HG03103 (cell line): ENCODE measurements around the gene BEX2.
A peak's percentile ranks its signal among the peaks of the same experiment; 100 is the strongest.
"Not testable (repeated sequence)": the region's sequence is repeated elsewhere in the genome, so short reads cannot be mapped to it uniquely, and the experiment has no call there.

Experiments used
- ATAC-seq: cut with Tn5 transposase; IDR thresholded peaks from one replicate; pipeline ENCODE4 v1.9.1; 2021; ENCODE audit warnings: low read depth; ENCODE audit not compliant: unreplicated experiment

Gene BEX2

GRCh38 chrX:103310555-103311398, at the start of gene BEX2:
TSS of gene BEX2 (minus strand) at chrX:103310990. CDS start at chrX:103309976, 1,014 bp downstream.
- ATAC-seq = peak; percentile 98

- ATAC-seq = no peak
Observed at GRCh38 chrX:103360092-103360491, 49.3 kb upstream of the BEX2 start.

GRCh38 chrX:103359605-103360004, 48.8 kb upstream of the BEX2 start:
- ATAC-seq = not testable (repeated sequence)

DNA sequence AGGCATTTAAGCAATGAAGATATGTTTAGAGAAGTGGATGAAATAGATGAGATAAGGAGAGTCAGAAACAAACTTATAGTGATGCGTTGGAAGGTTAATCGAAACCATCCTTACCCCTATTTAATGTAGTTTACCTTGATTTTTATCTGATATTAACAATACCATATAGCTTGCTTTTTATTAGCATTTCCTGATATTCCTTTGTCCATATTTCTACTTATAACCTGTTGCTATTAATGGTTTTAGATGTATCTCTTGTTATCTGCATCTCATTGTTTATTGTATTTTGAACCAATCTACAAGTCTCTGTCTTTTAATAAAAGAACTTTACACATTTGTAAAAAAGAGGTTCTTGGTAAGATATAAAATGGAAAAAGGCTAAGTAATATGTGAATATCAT, 47.1 kb upstream of the BEX2 start:
- ATAC-seq = no peak

- no peak for ATAC-seq
Observed at GRCh38 chrX:103356858-103357257, 46.1 kb upstream of the BEX2 start.

DNA sequence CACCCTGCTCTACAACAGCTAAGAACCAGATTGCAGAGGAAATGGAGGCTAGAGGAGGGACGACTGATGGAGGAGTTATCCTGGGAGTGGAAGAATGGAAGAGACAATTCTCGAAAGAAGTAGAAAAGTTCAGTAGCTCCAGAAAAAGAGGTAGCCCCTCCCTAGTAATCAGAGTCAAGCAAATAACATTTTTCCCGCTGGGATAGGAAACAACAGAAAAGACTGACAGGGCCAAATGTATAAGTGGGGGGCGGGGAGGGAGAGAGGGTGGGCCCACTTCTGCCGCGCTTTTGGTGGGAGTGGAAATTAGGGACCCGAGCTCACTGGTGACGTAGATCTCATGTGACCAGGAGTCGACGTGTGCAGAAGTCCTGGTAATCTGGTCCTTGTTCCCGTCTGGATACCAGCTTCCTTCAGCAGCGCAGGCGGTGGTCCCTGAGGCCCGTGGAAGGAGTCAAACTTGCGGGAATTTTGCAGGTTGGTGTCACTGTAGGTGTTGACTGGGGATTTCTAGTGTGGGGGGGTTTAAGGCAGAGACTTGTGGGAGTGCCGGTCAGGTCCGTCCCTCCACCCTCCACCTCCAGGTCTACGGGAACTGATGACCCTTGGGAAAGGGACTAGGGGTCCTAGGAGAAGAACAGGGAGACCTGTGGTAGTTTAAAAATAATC, 45.5 kb upstream of the BEX2 start, which contains the start of gene TCEAL9:
TCEAL9 (plus strand) TSS at position 377 of the 669 bp plus-strand sequence. CDS start 1,179 bp downstream, outside the sequence.
- no peak for ATAC-seq

DNA sequence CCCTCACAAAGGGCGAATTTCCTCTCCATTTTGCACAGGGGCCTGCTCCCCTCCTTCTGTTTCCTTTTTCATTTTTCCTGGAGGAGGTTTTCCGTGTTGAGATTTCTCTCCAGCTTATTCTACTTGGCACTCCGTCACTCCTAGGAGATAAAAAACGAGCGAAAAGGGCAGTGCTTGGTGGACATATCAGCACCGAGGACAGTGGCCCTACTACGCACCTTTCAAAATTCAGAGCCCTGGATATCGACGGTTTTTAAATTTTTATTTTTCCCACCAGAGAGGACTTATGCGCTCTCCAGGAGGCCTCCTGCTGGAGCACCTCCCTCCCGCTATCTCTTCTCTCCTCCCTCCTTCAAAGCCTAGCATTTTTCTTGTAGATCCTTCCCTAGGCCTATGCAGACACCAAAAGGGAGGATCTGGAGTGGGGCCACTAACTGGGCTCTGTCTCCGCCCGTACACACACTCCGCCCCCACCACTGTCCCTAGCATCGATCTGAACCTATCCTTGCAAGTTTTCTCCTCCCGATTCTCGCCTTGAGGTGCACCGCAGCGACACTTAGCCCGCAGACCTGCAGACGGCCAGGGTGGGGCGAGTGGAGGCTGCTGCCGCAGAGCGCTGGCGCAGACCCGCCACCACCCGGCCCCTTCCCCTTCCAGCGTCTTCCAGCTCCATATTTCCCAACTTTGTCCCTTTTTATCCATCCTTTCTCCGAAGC, 37.0 kb upstream of the BEX2 start:
- ATAC-seq = no peak

GRCh38 chrX:103344606-103345005, 33.8 kb upstream of the BEX2 start:
- no peak for ATAC-seq

DNA sequence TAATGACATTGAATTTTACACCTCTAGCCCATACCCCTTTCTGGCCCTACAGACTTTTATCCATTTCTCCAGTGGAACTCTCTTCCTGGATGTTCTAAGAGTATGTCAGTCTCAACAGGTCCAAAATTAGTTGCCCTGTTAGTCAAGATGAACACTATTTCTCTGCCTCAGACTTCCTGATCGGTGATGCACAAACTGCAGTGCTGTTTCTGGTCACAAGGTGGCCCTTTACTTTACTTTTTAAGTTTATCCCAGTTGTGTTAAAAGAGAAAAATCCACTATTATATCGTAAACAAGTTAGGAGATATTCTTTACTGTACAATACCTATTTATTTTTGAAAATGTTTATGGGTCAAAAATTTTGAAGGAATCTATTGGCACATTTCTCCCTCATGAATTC, 32.3 kb upstream of the BEX2 start:
- ATAC-seq = peak; percentile 61

- no peak for ATAC-seq
Observed at GRCh38 chrX:103338663-103339062, 27.9 kb upstream of the BEX2 start.

DNA sequence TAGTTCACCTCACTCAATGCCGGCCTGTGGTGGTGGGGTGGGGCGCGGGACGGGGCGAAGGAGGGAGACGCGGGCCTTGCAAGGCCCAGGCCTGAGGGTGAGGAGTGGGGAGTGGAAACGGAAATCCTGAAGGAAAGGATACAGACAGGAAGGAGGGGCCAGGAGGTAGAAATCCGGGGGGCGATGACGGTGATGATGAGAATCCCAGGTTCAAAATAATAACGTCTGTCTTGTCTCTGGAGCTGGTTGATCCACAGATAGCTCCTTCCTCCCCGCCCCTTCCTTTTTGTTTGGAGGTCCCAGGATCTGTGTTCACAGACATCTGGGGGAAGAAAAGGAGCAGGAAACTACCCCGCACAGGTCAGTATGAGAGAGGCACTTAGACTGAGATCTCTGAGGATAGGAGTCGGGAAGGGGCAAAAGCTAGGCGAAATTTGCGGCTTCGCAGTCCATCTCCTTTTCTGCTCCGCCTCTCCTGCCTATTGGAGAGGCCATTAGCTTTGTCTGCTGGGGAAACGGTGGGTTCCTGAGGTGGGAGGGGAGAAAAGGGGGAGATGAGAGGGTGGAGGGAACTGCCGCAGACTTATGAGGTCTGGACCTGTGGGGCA, 20.0 kb upstream of the BEX2 start:
- no peak for ATAC-seq

DNA sequence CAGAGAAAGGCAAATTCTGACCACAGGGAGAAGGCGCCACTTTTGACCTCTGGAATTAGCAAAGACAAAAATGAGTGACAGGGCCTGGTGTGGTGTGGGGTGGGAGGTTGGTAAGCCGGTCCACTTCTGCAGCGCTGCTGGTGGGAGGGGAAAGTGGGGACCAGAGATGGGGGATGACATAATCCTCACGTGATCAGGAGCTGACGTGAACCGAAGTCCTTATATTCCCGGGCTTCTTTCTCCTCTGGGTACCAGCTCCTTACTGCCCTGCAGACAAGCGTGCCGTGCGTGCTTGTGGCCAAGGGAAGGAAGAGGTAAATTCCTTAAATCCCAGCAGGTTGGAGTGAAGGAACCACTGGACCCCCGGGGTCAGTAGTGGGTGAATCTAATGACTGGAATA, 19.2 kb upstream of the BEX2 start, which contains the start of gene TCEAL7:
TCEAL7 (plus strand) TSS at position 249 of the 400 bp plus-strand sequence. CDS start 1,165 bp downstream, outside the sequence.
- ATAC-seq = no peak

- ATAC-seq = no peak
Observed at GRCh38 chrX:103311399-103311780, 600 bp upstream of the BEX2 start.

- no peak for ATAC-seq
Observed at GRCh38 chrX:103309860-103310554, 783 bp downstream of the BEX2 start.

DNA sequence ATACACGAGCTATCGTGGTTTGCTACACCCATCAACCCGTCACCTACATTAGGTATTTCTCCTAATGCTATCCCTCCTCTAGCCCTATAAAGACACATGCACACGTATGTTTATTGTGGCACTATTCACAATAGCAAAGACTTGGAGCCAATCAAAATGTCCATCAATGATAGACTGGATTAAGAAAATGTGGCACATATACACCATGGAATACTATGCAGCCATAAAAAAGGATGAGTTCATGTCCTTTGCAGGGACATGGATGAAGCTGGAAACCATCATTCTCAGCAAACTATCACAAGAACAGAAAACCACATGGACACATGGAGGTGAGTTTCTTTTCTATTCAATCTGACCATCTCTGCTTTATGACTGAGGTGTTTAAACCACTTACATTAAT, 5.1 kb downstream of the BEX2 start:
- ATAC-seq = not testable (repeated sequence)

DNA sequence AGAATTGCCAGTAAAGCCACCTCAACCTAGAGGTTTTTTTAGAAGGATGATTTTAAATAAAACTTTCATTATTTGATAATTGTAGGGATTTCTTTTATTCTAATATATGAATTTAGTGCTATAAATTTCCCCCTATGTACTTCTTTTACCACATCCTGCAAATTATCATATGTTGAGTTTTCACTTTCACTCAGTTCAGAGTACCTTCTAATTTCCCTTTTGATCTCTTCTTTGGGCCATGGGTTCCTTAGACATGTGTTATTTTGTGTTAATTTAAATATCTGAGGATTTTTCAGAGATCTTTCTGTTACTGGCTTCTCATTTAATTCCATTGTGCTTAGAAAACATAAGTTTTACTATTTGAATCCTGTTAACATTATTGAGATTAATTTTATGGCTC, 6.1 kb downstream of the BEX2 start:
- no peak for ATAC-seq

DNA sequence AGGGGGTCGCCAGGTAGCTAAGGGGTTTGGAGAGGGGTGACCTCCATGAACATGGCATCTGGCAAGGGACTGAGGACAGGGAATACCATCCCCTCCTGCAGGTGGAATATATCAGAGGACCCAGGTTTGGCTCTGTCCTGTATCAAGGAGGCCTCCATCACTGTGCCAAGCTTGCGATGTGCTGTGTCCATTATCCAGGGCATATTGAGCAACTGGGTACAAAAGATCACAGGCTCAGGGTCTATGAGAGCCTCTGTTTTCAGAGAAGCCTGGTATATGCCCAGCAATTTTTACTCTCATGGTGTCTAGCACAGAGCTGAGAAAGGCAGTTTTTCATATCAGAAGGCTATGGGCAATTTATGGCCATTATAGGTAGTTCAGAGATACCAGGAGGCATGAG, 17.7 kb downstream of the BEX2 start:
- ATAC-seq = no peak

- no peak for ATAC-seq
Observed at GRCh38 chrX:103279624-103280023, 31.2 kb downstream of the BEX2 start.

- ATAC-seq = no peak
Observed at GRCh38 chrX:103276581-103277002, 34.2 kb downstream of the BEX2 start, which contains the start of gene TCEAL5. TSS of gene TCEAL5 (minus strand) at chrX:103276750. CDS start at chrX:103274563, 2,187 bp downstream.
